WTC11 (cell line): Measurements from ENCODE around the gene FGF11. TPM values are rescaled to one million over a fixed set of nuclear protein-coding genes. Genes with fewer than 3 reads are reported as not detected.

Source experiments
- ATAC-seq: fragments of 200-7000 bp; cut with Tn5 transposase; 2 replicates; pipeline ENCODE4 v1.10.0; 2021; ENCODE audit warnings: mild to moderate bottlenecking, moderate library complexity
- CTCF ChIA-PET: fragments of 300-600 bp; sonication (Branson Sonifier 250); formaldehyde crosslinking; loops from one replicate; lab custom pipeline; 2021; ENCODE audit warnings: antibody characterized with exemption; lab: Charles Lee
- POLR2A ChIA-PET: fragments of 350-600 bp; sonication (Branson Sonifier 250); formaldehyde crosslinking; loops from one replicate; lab custom pipeline; 2021; ENCODE audit warnings: antibody characterized with exemption; lab: Charles Lee
- DNase-seq: peaks from one replicate; pipeline ENCODE4 v3.0.0; 2021; ENCODE audit warnings: low spot score
- H3K27ac Mint-ChIP-seq: 2 replicates; pipeline ENCODE4 v1.8.0; 2021; ENCODE audit warnings: mixed read lengths
- H3K27me3 Mint-ChIP-seq: 2 replicates; pipeline ENCODE4 v1.8.0; 2021; ENCODE audit warnings: low read depth, mild to moderate bottlenecking, moderate library complexity, mixed read lengths
- H3K36me3 Mint-ChIP-seq: 2 replicates; pipeline ENCODE4 v1.8.0; 2021; ENCODE audit warnings: mixed read lengths
- H3K4me1 Mint-ChIP-seq: 2 replicates; pipeline ENCODE4 v1.8.0; 2022; ENCODE audit warnings: mixed read lengths
- H3K4me3 Mint-ChIP-seq: 2 replicates; pipeline ENCODE4 v1.8.0; 2021; ENCODE audit warnings: mild to moderate bottlenecking, moderate library complexity, mixed read lengths
- H3K9me3 Mint-ChIP-seq: 2 replicates; pipeline ENCODE4 v1.8.0; 2021; ENCODE audit warnings: mixed read lengths
- FOXP1 ChIP-seq: sonication (generic); formaldehyde crosslinking; IDR thresholded peaks from 2 replicates; pipeline ENCODE4 v1.8.0; 2022; ENCODE audit warnings: missing genetic modification reagents, mild to moderate bottlenecking, moderate library complexity, borderline replicate concordance
- JAZF1 ChIP-seq: fragments of 250-450 bp; sonication (Bioruptor Pico); IDR thresholded peaks from 2 replicates; pipeline ENCODE4 v1.9.0; 2021; ENCODE audit warnings: moderate library complexity, mild to moderate bottlenecking, inconsistent platforms
- MXD4 ChIP-seq: fragments of 250-450 bp; sonication (Bioruptor Pico); IDR thresholded peaks from 2 replicates; pipeline ENCODE4 v1.8.0; 2021; ENCODE audit warnings: mild to moderate bottlenecking, moderate library complexity, borderline replicate concordance
- NFE2L1 ChIP-seq: sonication (generic); formaldehyde crosslinking; IDR thresholded peaks from 2 replicates; pipeline ENCODE4 v1.8.1; 2023; ENCODE audit warnings: missing genetic modification reagents
- NR3C1 ChIP-seq: sonication (generic); formaldehyde crosslinking; conservative IDR thresholded peaks from 2 replicates; pipeline ENCODE4 v1.8.1; 2023; ENCODE audit warnings: low read depth, mild to moderate bottlenecking, missing genetic modification reagents
- SP1 ChIP-seq: sonication (generic); formaldehyde crosslinking; conservative IDR thresholded peaks from 2 replicates; pipeline ENCODE4 v1.8.1; 2022; ENCODE audit warnings: missing genetic modification reagents
- ZNF121 ChIP-seq: sonication (generic); formaldehyde crosslinking; IDR thresholded peaks from 2 replicates; pipeline ENCODE4 v1.8.0; 2023; ENCODE audit warnings: missing genetic modification reagents
- ZNF317 ChIP-seq: sonication (generic); formaldehyde crosslinking; IDR thresholded peaks from 2 replicates; pipeline ENCODE4 v1.8.1; 2023; ENCODE audit warnings: low read depth, mild to moderate bottlenecking, moderate library complexity, missing genetic modification reagents, borderline replicate concordance
- ZNF416 ChIP-seq: fragments of 250-450 bp; sonication (Bioruptor Pico); IDR thresholded peaks from 2 replicates; pipeline ENCODE4 v1.9.0; 2021; ENCODE audit warnings: mild to moderate bottlenecking, inconsistent platforms
- total RNA-seq: library from RNA; stranded (reverse); gene quantifications from 3 replicates; pipeline ENCODE4 v1.2.3, GENCODE V29; 2021
- TF ChIP-seq, protein P1 (sequence below): fragments of 250-450 bp; sonication (Bioruptor Pico); IDR thresholded peaks from 2 replicates; pipeline ENCODE4 v1.8.0; 2021; ENCODE audit warnings: mild to moderate bottlenecking
- TF ChIP-seq, protein P2 (sequence below): sonication (generic); formaldehyde crosslinking; IDR thresholded peaks from 2 replicates; pipeline ENCODE4 v1.8.1; 2023; ENCODE audit warnings: mild to moderate bottlenecking, missing genetic modification reagents, borderline replicate concordance
- TF ChIP-seq, protein P3 (sequence below): sonication (generic); formaldehyde crosslinking; IDR thresholded peaks from 2 replicates; pipeline ENCODE4 v1.8.0; 2022; ENCODE audit warnings: missing genetic modification reagents
- TF ChIP-seq, protein P4 (sequence below): sonication (generic); formaldehyde crosslinking; IDR thresholded peaks from 2 replicates; pipeline ENCODE4 v1.8.1; 2023; ENCODE audit warnings: mild to moderate bottlenecking, missing genetic modification reagents, moderate library complexity
- TF ChIP-seq, protein P5 (sequence below): fragments of 250-450 bp; sonication (Bioruptor Pico); IDR thresholded peaks from 2 replicates; pipeline ENCODE4 v1.9.0; 2021; ENCODE audit warnings: moderate library complexity, mild to moderate bottlenecking, inconsistent platforms, borderline replicate concordance
- TF ChIP-seq, protein P6 (sequence below): sonication (generic); formaldehyde crosslinking; IDR thresholded peaks from 2 replicates; pipeline ENCODE4 v1.8.1; 2022; ENCODE audit warnings: missing genetic modification reagents, borderline replicate concordance
- TF ChIP-seq, protein P7 (sequence below): sonication (generic); formaldehyde crosslinking; IDR thresholded peaks from 2 replicates; pipeline ENCODE4 v1.8.1; 2022; ENCODE audit warnings: mild to moderate bottlenecking, moderate library complexity, missing genetic modification reagents

FGF11 gene
- total RNA-seq, 1 experiment from 2014 or later = 19.8 TPM

DNA sequence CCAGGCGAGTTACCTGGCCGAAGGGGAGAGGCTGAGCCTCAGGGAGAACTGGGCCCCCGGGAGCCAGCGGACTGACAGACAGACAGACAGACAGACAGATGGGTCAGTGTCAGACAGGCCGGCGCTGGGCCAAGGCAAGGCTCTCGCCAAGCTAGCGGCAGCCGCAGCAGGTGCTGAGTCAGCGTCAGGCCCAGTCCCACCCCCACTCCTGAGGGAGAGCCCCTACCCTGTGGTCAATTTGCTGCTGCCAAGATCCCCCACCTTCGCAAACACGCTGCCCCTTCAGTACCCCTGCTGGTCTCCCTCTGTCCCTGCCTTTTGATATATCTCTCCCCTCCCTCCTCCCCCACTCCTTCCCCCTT is 1.5 kb downstream of the FGF11 start:
- Mint-ChIP-seq H3K4me1 (peaks cover 38% of the 10 kb centered on the region), H3K27ac (peak overlapping the region; percentile 98), H3K9me3 (no peaks in the 10 kb centered on the region), H3K27me3 (peaks cover 35% of the 10 kb centered on the region), H3K4me3 (peak overlapping the region; percentile 97), H3K36me3 (no peaks in the 10 kb centered on the region; the same call in 1 of the 2 replicates)
- ATAC-seq = no peak; the same call in 1 of the 2 replicates
- TF ChIP-seq SP1 (CRISPR knock-in tag) (no peak), ZNF416 (0 out of 2 replicates have a peak, but pooled peaks have one; percentile 43)
- DNase-seq = peak; percentile 64
- CTCF ChIA-PET = interaction anchor here (0.6 to 3.8 kb wide), 17 partner anchors 21 to 679 kb away, joined by 3 to 21 read pairs (median 5); partner anchors contain the start of genes NLGN2, PLSCR3, SPEM1 and TMEM256
- POLR2A ChIA-PET = interaction anchor here (0.6 to 2.4 kb wide), 6 partner anchors 21 to 159 kb away, joined by 3 to 15 read pairs (median 5); partner anchors contain the start of genes POLR2A, SLC2A4 and TMEM256

DNA sequence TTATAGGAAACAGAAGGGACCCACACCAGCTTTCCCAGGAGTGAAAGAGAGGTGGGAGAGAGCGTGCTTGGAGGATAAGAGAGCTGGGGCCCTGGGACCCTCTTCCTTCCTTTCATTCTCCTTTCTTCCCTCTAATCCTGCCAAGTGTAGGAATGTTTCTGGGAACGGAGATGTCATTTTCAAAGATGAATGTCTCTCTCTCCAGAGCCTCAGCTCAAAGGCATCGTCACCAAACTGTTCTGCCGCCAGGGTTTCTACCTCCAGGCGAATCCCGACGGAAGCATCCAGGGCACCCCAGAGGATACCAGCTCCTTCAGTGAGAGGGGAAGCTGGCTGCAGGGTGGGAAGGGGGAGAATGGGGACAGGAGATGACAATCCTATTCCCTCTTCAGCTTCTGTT is 2.0 kb downstream of the FGF11 start:
- DNase-seq = no peak
- no peak for ATAC-seq
- ChIA-PET CTCF (interaction anchor here (0.6 to 3.8 kb wide), 17 partner anchors 21 to 679 kb away, joined by 3 to 21 read pairs (median 5); partner anchors contain the start of genes NLGN2, PLSCR3, SPEM1 and TMEM256), POLR2A (interaction anchor here (0.5 to 2.4 kb wide), 7 partner anchors 22 to 159 kb away, joined by 3 to 15 read pairs (median 3); partner anchors contain the start of genes POLR2A, SLC2A4 and TMEM256)
- H3K4me3 Mint-ChIP-seq = peak overlapping the region; percentile 97
- H3K4me1 Mint-ChIP-seq = peaks cover 38% of the 10 kb centered on the region
- H3K9me3 Mint-ChIP-seq = no peaks in the 10 kb centered on the region
- H3K36me3 Mint-ChIP-seq = no peaks in the 10 kb centered on the region; the same call in 1 of the 2 replicates
- peaks cover 37% of the 10 kb centered on the region for H3K27me3 Mint-ChIP-seq
- peak overlapping the region; percentile 80 for H3K27ac Mint-ChIP-seq
- TF ChIP-seq, protein P1, sequence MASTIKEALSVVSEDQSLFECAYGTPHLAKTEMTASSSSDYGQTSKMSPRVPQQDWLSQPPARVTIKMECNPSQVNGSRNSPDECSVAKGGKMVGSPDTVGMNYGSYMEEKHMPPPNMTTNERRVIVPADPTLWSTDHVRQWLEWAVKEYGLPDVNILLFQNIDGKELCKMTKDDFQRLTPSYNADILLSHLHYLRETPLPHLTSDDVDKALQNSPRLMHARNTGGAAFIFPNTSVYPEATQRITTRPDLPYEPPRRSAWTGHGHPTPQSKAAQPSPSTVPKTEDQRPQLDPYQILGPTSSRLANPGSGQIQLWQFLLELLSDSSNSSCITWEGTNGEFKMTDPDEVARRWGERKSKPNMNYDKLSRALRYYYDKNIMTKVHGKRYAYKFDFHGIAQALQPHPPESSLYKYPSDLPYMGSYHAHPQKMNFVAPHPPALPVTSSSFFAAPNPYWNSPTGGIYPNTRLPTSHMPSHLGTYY (CRISPR knock-in tag) = no peak
- TF ChIP-seq, protein P2, sequence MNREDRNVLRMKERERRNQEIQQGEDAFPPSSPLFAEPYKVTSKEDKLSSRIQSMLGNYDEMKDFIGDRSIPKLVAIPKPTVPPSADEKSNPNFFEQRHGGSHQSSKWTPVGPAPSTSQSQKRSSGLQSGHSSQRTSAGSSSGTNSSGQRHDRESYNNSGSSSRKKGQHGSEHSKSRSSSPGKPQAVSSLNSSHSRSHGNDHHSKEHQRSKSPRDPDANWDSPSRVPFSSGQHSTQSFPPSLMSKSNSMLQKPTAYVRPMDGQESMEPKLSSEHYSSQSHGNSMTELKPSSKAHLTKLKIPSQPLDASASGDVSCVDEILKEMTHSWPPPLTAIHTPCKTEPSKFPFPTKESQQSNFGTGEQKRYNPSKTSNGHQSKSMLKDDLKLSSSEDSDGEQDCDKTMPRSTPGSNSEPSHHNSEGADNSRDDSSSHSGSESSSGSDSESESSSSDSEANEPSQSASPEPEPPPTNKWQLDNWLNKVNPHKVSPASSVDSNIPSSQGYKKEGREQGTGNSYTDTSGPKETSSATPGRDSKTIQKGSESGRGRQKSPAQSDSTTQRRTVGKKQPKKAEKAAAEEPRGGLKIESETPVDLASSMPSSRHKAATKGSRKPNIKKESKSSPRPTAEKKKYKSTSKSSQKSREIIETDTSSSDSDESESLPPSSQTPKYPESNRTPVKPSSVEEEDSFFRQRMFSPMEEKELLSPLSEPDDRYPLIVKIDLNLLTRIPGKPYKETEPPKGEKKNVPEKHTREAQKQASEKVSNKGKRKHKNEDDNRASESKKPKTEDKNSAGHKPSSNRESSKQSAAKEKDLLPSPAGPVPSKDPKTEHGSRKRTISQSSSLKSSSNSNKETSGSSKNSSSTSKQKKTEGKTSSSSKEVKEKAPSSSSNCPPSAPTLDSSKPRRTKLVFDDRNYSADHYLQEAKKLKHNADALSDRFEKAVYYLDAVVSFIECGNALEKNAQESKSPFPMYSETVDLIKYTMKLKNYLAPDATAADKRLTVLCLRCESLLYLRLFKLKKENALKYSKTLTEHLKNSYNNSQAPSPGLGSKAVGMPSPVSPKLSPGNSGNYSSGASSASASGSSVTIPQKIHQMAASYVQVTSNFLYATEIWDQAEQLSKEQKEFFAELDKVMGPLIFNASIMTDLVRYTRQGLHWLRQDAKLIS (CRISPR knock-in tag) = no peak
- TF ChIP-seq, protein P3, sequence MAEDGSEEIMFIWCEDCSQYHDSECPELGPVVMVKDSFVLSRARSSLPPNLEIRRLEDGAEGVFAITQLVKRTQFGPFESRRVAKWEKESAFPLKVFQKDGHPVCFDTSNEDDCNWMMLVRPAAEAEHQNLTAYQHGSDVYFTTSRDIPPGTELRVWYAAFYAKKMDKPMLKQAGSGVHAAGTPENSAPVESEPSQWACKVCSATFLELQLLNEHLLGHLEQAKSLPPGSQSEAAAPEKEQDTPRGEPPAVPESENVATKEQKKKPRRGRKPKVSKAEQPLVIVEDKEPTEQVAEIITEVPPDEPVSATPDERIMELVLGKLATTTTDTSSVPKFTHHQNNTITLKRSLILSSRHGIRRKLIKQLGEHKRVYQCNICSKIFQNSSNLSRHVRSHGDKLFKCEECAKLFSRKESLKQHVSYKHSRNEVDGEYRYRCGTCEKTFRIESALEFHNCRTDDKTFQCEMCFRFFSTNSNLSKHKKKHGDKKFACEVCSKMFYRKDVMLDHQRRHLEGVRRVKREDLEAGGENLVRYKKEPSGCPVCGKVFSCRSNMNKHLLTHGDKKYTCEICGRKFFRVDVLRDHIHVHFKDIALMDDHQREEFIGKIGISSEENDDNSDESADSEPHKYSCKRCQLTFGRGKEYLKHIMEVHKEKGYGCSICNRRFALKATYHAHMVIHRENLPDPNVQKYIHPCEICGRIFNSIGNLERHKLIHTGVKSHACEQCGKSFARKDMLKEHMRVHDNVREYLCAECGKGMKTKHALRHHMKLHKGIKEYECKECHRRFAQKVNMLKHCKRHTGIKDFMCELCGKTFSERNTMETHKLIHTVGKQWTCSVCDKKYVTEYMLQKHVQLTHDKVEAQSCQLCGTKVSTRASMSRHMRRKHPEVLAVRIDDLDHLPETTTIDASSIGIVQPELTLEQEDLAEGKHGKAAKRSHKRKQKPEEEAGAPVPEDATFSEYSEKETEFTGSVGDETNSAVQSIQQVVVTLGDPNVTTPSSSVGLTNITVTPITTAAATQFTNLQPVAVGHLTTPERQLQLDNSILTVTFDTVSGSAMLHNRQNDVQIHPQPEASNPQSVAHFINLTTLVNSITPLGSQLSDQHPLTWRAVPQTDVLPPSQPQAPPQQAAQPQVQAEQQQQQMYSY (CRISPR knock-in tag) = no peak

DNA sequence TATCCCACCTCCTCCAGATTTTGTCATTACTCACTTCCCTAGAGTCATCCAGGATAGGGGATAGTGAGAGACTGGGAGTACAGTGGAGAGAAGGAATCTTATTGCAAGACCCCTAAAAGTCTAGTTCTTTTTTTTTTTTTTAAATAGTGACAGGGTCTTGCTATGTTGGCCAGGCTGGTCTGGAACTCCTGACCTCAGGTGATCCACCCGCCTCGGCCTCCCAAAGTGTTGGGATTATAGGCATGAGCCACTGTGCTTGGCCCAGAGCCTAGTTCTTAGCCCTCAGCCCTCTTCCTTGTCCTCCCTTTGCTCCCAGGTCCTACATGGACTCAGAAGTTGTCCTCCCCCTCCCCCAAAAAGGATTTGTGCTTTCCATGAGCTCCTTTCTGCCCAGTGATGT is 2.8 kb downstream of the FGF11 start:
- ChIA-PET CTCF (interaction anchor here (1.2 to 3.8 kb wide), 5 partner anchors 37 to 86 kb away, joined by 3 to 21 read pairs (median 13); partner anchors contain the start of genes PLSCR3, TMEM256, TMEM95 and ZBTB4), POLR2A (interaction anchor here (0.9 to 2.4 kb wide), 2 partner anchors 35 to 42 kb away, joined by 3 to 15 read pairs; partner anchors contain the start of gene POLR2A)
- no peak overlapping the region for H3K27ac Mint-ChIP-seq
- ATAC-seq (no peak), DNase-seq (no peak)
- H3K4me1 Mint-ChIP-seq = peaks cover 42% of the 10 kb centered on the region
- H3K36me3 Mint-ChIP-seq = no peaks in the 10 kb centered on the region; the same call in 1 of the 2 replicates
- H3K4me3 Mint-ChIP-seq = peak overlapping the region; percentile 97
- TF ChIP-seq, protein P4, sequence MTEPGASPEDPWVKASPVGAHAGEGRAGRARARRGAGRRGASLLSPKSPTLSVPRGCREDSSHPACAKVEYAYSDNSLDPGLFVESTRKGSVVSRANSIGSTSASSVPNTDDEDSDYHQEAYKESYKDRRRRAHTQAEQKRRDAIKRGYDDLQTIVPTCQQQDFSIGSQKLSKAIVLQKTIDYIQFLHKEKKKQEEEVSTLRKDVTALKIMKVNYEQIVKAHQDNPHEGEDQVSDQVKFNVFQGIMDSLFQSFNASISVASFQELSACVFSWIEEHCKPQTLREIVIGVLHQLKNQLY (CRISPR knock-in tag) = no peak
- TF ChIP-seq, protein P5, sequence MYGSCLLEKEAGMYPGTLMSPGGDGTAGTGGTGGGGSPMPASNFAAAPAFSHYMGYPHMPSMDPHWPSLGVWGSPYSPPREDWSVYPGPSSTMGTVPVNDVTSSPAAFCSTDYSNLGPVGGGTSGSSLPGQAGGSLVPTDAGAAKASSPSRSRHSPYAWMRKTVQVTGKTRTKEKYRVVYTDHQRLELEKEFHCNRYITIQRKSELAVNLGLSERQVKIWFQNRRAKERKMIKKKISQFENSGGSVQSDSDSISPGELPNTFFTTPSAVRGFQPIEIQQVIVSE (CRISPR knock-in tag) = no peak
- TF ChIP-seq, protein P6, sequence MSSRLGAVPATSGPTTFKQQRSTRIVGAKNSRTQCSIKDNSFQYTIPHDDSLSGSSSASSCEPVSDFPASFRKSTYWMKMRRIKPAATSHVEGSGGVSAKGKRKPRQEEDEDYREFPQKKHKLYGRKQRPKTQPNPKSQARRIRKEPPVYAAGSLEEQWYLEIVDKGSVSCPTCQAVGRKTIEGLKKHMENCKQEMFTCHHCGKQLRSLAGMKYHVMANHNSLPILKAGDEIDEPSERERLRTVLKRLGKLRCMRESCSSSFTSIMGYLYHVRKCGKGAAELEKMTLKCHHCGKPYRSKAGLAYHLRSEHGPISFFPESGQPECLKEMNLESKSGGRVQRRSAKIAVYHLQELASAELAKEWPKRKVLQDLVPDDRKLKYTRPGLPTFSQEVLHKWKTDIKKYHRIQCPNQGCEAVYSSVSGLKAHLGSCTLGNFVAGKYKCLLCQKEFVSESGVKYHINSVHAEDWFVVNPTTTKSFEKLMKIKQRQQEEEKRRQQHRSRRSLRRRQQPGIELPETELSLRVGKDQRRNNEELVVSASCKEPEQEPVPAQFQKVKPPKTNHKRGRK (CRISPR knock-in tag) = no peak
- TF ChIP-seq FOXP1 (CRISPR knock-in tag) (no peak), ZNF317 (CRISPR knock-in tag) (no peak), JAZF1 (CRISPR knock-in tag) (no peak), MXD4 (CRISPR knock-in tag) (no peak), NR3C1 (CRISPR knock-in tag) (no peak), ZNF121 (CRISPR knock-in tag) (no peak), NFE2L1 (no peak)
- TF ChIP-seq, protein P7, sequence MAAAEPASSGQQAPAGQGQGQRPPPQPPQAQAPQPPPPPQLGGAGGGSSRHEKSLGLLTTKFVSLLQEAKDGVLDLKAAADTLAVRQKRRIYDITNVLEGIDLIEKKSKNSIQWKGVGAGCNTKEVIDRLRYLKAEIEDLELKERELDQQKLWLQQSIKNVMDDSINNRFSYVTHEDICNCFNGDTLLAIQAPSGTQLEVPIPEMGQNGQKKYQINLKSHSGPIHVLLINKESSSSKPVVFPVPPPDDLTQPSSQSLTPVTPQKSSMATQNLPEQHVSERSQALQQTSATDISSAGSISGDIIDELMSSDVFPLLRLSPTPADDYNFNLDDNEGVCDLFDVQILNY = no peak
- no peaks in the 10 kb centered on the region for H3K9me3 Mint-ChIP-seq
- H3K27me3 Mint-ChIP-seq = peaks cover 42% of the 10 kb centered on the region
